HG03378 (cell line): Measurements from ENCODE around the gene SLC25A41.
"Not testable (repeated sequence)": the region's sequence is repeated elsewhere in the genome, so short reads cannot be mapped to it uniquely, and the experiment has no call there.

Experiments used
- ATAC-seq: cut with Tn5 transposase; IDR thresholded peaks from one replicate; pipeline ENCODE4 v1.9.1; 2021; ENCODE audit warnings: mild to moderate bottlenecking, moderate library complexity; ENCODE audit not compliant: unreplicated experiment

SLC25A41 gene

GRCh38 chr19:6412447-6413091 is 21.0 kb downstream of the SLC25A41 start:
- no peak for ATAC-seq

GRCh38 chr19:6412061-6412446 is 21.5 kb downstream of the SLC25A41 start:
- no peak for ATAC-seq

- no peak for ATAC-seq
These were observed 24.2 kb downstream of the SLC25A41 start for GRCh38 chr19:6409346-6409745.

GRCh38 chr19:6406401-6406800 is 27.2 kb downstream of the SLC25A41 start:
- ATAC-seq = no peak

GRCh38 chr19:6402837-6403608 is 30.5 kb downstream of the SLC25A41 start:
- no peak for ATAC-seq

- no peak for ATAC-seq
These were observed 31.5 kb downstream of the SLC25A41 start for GRCh38 chr19:6402058-6402457.

- not testable (repeated sequence) for ATAC-seq
These were observed 33.3 kb downstream of the SLC25A41 start for GRCh38 chr19:6400062-6400944.

GRCh38 chr19:6396305-6396704 is 37.3 kb downstream of the SLC25A41 start:
- ATAC-seq = no peak

GRCh38 chr19:6394831-6395230 is 38.7 kb downstream of the SLC25A41 start:
- ATAC-seq = no peak

- ATAC-seq = peak; percentile 27
These were observed 39.6 kb downstream of the SLC25A41 start for GRCh38 chr19:6393983-6394412.

GRCh38 chr19:6393074-6393982 is 40.2 kb downstream of the SLC25A41 start, which contains the start of gene GTF2F1:
GTF2F1 (minus strand) TSS chr19:6393164; CDS start chr19:6392995, 169 bp downstream.
- ATAC-seq = peak; percentile 71

- ATAC-seq = no peak
These were observed 41.1 kb downstream of the SLC25A41 start for GRCh38 chr19:6392221-6393073.

GRCh38 chr19:6387372-6387771 is 46.2 kb downstream of the SLC25A41 start:
- ATAC-seq = no peak

GRCh38 chr19:6384381-6384780 is 49.2 kb downstream of the SLC25A41 start:
- ATAC-seq = no peak

- ATAC-seq = no peak
These were observed 50.4 kb downstream of the SLC25A41 start for GRCh38 chr19:6383188-6383587.

- no peak for ATAC-seq
These were observed 52.4 kb downstream of the SLC25A41 start for GRCh38 chr19:6381030-6381750.

GRCh38 chr19:6379744-6380143 is 53.8 kb downstream of the SLC25A41 start:
- ATAC-seq = no peak

- no peak for ATAC-seq
These were observed 55.1 kb downstream of the SLC25A41 start for GRCh38 chr19:6378486-6378885.

- ATAC-seq = no peak
These were observed 55.5 kb downstream of the SLC25A41 start for GRCh38 chr19:6378041-6378440.
